GM10248 (cell line): ENCODE measurements around the gene MAPKAP1.

Experiments used
- CTCF ChIA-PET: fragments of 300-600 bp; sonication (Branson Sonifier 250); formaldehyde crosslinking; extraction: SDS; loops from one replicate; lab custom pipeline; 2021; ENCODE audit warnings: antibody characterized with exemption; lab: Yijun Ruan, JAX
- POLR2A ChIA-PET: fragments of 350-650 bp; sonication (Branson Sonifier 250); formaldehyde crosslinking; extraction: SDS; loops from one replicate; lab custom pipeline; 2020; ENCODE audit warnings: antibody characterized with exemption; lab: Yijun Ruan, JAX
- DNase-seq: peaks from one replicate; pipeline ENCODE4 v3.0.0; 2012; ENCODE audit errors: extremely low spot score
- TF ChIP-seq, protein P1 (sequence below): IDR thresholded peaks from 2 replicates; pipeline ENCODE4 v1.5.1; 2012; ENCODE audit warnings: mild to moderate bottlenecking, low read depth; ENCODE audit errors: extremely low read depth, missing control alignments, control extremely low read depth

Gene MAPKAP1

GRCh38 chr9:125742657-125743056 lies 35.6 kb upstream of the MAPKAP1 start:
- CTCF ChIA-PET: interaction anchor here (1.0 to 1.3 kb wide), 2 partner anchors 9 to 14 kb away, joined by 3 to 5 read pairs; no protein-coding TSS in a partner anchor
- no peak for DNase-seq

GRCh38 chr9:125739436-125739835 lies 32.4 kb upstream of the MAPKAP1 start:
- DNase-seq: no peak
- TF ChIP-seq, protein P1, sequence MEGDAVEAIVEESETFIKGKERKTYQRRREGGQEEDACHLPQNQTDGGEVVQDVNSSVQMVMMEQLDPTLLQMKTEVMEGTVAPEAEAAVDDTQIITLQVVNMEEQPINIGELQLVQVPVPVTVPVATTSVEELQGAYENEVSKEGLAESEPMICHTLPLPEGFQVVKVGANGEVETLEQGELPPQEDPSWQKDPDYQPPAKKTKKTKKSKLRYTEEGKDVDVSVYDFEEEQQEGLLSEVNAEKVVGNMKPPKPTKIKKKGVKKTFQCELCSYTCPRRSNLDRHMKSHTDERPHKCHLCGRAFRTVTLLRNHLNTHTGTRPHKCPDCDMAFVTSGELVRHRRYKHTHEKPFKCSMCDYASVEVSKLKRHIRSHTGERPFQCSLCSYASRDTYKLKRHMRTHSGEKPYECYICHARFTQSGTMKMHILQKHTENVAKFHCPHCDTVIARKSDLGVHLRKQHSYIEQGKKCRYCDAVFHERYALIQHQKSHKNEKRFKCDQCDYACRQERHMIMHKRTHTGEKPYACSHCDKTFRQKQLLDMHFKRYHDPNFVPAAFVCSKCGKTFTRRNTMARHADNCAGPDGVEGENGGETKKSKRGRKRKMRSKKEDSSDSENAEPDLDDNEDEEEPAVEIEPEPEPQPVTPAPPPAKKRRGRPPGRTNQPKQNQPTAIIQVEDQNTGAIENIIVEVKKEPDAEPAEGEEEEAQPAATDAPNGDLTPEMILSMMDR: no peak
- CTCF ChIA-PET: interaction anchor here (0.6 to 0.9 kb wide), 2 partner anchors 10 to 149 kb away, joined by 3 read pairs; no protein-coding TSS in a partner anchor
- POLR2A ChIA-PET: interaction anchor here (1.0 kb wide), 1 partner anchor 32 kb away, joined by 3 read pairs; the partner anchor contains the start of gene MAPKAP1

More at GRCh38 chr9:125742657-125743056, 35.6 kb upstream of the MAPKAP1 start:
- POLR2A ChIA-PET: no interaction called here
- TF ChIP-seq, protein P1: no peak

- CTCF ChIA-PET: no interaction called here
- TF ChIP-seq, protein P1: no peak
- no peak for DNase-seq
Measured at GRCh38 chr9:125732562-125732961, 25.6 kb upstream of the MAPKAP1 start.

GRCh38 chr9:125730168-125730567 lies 23.2 kb upstream of the MAPKAP1 start:
- ChIA-PET CTCF (interaction anchor here (1.2 to 2.6 kb wide), 3 partner anchors 9 to 13 kb away, joined by 3 to 5 read pairs (median 3); no protein-coding TSS in a partner anchor), POLR2A (no interaction called here)
- TF ChIP-seq, protein P1: no peak
- no peak for DNase-seq

More at GRCh38 chr9:125732562-125732961, 25.6 kb upstream of the MAPKAP1 start:
- POLR2A ChIA-PET: no interaction called here

- no peak for DNase-seq
- POLR2A ChIA-PET: no interaction called here
- TF ChIP-seq, protein P1: no peak
- CTCF ChIA-PET: interaction anchor here (0.9 kb wide), 1 partner anchor 12 kb away, joined by 3 read pairs; no protein-coding TSS in a partner anchor
Measured at GRCh38 chr9:125726456-125727132, 19.6 kb upstream of the MAPKAP1 start.

DNA sequence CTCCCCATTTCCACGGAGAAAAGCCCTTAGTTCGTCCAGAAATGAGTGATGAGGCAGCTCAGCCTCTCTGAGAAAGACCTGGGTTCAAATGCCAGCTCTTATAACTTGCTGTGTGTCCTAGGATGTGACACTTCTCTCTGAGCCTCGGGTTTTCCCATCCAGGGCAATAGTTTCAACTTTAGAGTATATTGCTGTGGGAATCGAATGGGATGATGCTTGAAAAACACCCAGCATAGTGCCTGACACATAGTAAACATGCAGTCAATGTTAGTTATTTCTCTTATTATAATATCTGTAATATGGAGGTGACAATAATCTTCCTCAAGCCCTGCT lies 430 bp upstream of the MAPKAP1 start:
- TF ChIP-seq, protein P1: no peak
- ChIA-PET POLR2A (interaction anchor here (1.0 to 1.2 kb wide), 3 partner anchors 32 to 52 kb away, joined by 3 read pairs; no protein-coding TSS in a partner anchor), CTCF (interaction anchor here (1.0 to 1.3 kb wide), 2 partner anchors 38 to 149 kb away, joined by 3 read pairs; no protein-coding TSS in a partner anchor)
- DNase-seq: no peak
